ENCODE data around the gene SYNM. TPM values are rescaled to one million over a fixed set of nuclear protein-coding genes. Genes with fewer than 3 reads are reported as not detected.

SYNM gene
- total RNA-seq, 1 experiment from 2014 or later: 6.1 TPM

GRCh38 chr15:99140590-99140989, 35.7 kb downstream of the SYNM start:
- H3K36me3 ChIP-seq (ENCODE audit: control insufficient read depth, insufficient read depth, low read length): no peaks in the 10 kb centered on the region
- intact Hi-C loops (cut with micrococcal nuclease; ENCODE audit: unreplicated experiment): no loop called here
- Mint-ChIP-seq H3K27me3 (ENCODE audit: insufficient read depth, unreplicated experiment) (no peaks in the 10 kb centered on the region), H3K4me3 (ENCODE audit: unreplicated experiment) (no peak overlapping the region), H3K9me3 (ENCODE audit: unreplicated experiment) (no peaks in the 10 kb centered on the region), H3K27ac (ENCODE audit: unreplicated experiment) (no peak overlapping the region), H3K4me1 (ENCODE audit: low read depth, unreplicated experiment) (no peaks in the 10 kb centered on the region), H3K36me3 (ENCODE audit: insufficient read depth, unreplicated experiment) (peaks cover 10% of the 10 kb centered on the region)
- no peaks in the 10 kb centered on the region for H3K27me3 ChIP-seq (replicated peaks; ENCODE audit: control insufficient read depth, insufficient read depth, low read length)
- H3K4me1 ChIP-seq: no peaks in the 10 kb centered on the region
- no peak for DNase-seq
- no peaks in the 10 kb centered on the region for H3K9me3 ChIP-seq
- no peak overlapping the region for H3K4me3 ChIP-seq (ENCODE audit: low read depth, low read length)
- TF ChIP-seq CTCF (IDR thresholded peaks at IDR 0.05; ENCODE audit: insufficient read depth in 1 of 2, low read depth in 1 of 2, low read length in 1 of 2, severe bottlenecking in 1 of 2, unreplicated experiment in 1 of 2): no peak
- CTCF ChIA-PET: no interaction called here
- POLR2A ChIA-PET: no interaction called here
- no TSS peak for BruUV-seq (replicated peaks)

- H3K36me3 Mint-ChIP-seq (ENCODE audit: insufficient read depth, unreplicated experiment): peaks cover 7% of the 10 kb centered on the region
- ChIA-PET CTCF (interaction anchor here (0.9 kb wide), 1 partner anchor 14 kb away, joined by 3 read pairs; no protein-coding TSS in a partner anchor), POLR2A (no interaction called here)
- H3K27me3 Mint-ChIP-seq (ENCODE audit: insufficient read depth, unreplicated experiment): no peaks in the 10 kb centered on the region
- H3K9me3 ChIP-seq: no peaks in the 10 kb centered on the region
- TF ChIP-seq CTCF (IDR thresholded peaks at IDR 0.05; ENCODE audit: insufficient read depth in 1 of 2, low read depth in 1 of 2, low read length in 1 of 2, severe bottlenecking in 1 of 2, unreplicated experiment in 1 of 2): no peak
- intact Hi-C loops (cut with micrococcal nuclease; ENCODE audit: unreplicated experiment): no loop called here
- no peak overlapping the region for H3K4me3 Mint-ChIP-seq (ENCODE audit: unreplicated experiment)
- H3K27ac Mint-ChIP-seq (ENCODE audit: unreplicated experiment): no peak overlapping the region
- H3K4me3 ChIP-seq (ENCODE audit: low read depth, low read length): no peak overlapping the region
- no peaks in the 10 kb centered on the region for H3K36me3 ChIP-seq (ENCODE audit: control insufficient read depth, insufficient read depth, low read length)
- DNase-seq: no peak
- no peaks in the 10 kb centered on the region for H3K4me1 ChIP-seq
- H3K27me3 ChIP-seq (replicated peaks; ENCODE audit: control insufficient read depth, insufficient read depth, low read length): no peaks in the 10 kb centered on the region
- no peaks in the 10 kb centered on the region for H3K4me1 Mint-ChIP-seq (ENCODE audit: low read depth, unreplicated experiment)
- no peaks in the 10 kb centered on the region for H3K9me3 Mint-ChIP-seq (ENCODE audit: unreplicated experiment)
- BruUV-seq (replicated peaks): no TSS peak
Observed at GRCh38 chr15:99141943-99142342, 37.1 kb downstream of the SYNM start.

DNA sequence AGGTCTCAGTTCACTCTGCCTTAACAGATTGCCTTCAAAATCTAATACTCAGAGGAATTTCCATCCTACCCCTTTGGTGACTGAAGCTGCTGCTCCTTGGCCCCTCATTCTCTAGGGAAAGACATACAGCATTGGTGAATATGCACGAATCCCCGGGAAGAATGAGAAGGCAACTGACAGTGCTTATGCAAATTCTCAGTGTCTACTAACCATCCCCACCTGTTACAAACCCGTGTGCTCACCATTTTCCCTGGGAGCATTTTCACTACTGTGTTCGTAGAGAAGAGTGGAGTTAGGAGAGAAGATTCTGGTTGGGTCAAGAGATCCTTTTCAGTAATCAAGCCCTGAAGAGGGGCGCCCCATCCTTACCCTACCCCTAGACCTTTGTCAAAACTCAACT, 37.7 kb downstream of the SYNM start:
- H3K4me1 ChIP-seq: no peaks in the 10 kb centered on the region

More for the DNA sequence above, 37.7 kb downstream of the SYNM start:
- Histone ChIP-seq H3K36me3 (ENCODE audit: control insufficient read depth, insufficient read depth, low read length) (no peaks in the 10 kb centered on the region), H3K9me3 (no peaks in the 10 kb centered on the region), H3K4me3 (ENCODE audit: low read depth, low read length) (no peak overlapping the region), H3K27me3 (replicated peaks; ENCODE audit: control insufficient read depth, insufficient read depth, low read length) (no peaks in the 10 kb centered on the region)
- BruUV-seq (replicated peaks): no TSS peak
- no peaks in the 10 kb centered on the region for H3K27me3 Mint-ChIP-seq (ENCODE audit: insufficient read depth, unreplicated experiment)
- no peak overlapping the region for H3K4me3 Mint-ChIP-seq (ENCODE audit: unreplicated experiment)
- no peaks in the 10 kb centered on the region for H3K9me3 Mint-ChIP-seq (ENCODE audit: unreplicated experiment)
- no peaks in the 10 kb centered on the region for H3K4me1 Mint-ChIP-seq (ENCODE audit: low read depth, unreplicated experiment)
- CTCF ChIA-PET: no interaction called here
- POLR2A ChIA-PET: no interaction called here
- intact Hi-C loops (cut with micrococcal nuclease; ENCODE audit: unreplicated experiment): no loop called here
- no peak overlapping the region for H3K27ac Mint-ChIP-seq (ENCODE audit: unreplicated experiment)
- no peak for DNase-seq
- no peak for TF ChIP-seq CTCF (IDR thresholded peaks at IDR 0.05; ENCODE audit: insufficient read depth in 1 of 2, low read depth in 1 of 2, low read length in 1 of 2, severe bottlenecking in 1 of 2, unreplicated experiment in 1 of 2)
- peaks cover 4% of the 10 kb centered on the region for H3K36me3 Mint-ChIP-seq (ENCODE audit: insufficient read depth, unreplicated experiment)

Measured in Caco-2 (cell line).